ENCODE measurements around the gene NTM.
"Not testable (repeated sequence)": the region's sequence is repeated elsewhere in the genome, so short reads cannot be mapped to it uniquely, and the experiment has no call there.

Gene NTM

DNA sequence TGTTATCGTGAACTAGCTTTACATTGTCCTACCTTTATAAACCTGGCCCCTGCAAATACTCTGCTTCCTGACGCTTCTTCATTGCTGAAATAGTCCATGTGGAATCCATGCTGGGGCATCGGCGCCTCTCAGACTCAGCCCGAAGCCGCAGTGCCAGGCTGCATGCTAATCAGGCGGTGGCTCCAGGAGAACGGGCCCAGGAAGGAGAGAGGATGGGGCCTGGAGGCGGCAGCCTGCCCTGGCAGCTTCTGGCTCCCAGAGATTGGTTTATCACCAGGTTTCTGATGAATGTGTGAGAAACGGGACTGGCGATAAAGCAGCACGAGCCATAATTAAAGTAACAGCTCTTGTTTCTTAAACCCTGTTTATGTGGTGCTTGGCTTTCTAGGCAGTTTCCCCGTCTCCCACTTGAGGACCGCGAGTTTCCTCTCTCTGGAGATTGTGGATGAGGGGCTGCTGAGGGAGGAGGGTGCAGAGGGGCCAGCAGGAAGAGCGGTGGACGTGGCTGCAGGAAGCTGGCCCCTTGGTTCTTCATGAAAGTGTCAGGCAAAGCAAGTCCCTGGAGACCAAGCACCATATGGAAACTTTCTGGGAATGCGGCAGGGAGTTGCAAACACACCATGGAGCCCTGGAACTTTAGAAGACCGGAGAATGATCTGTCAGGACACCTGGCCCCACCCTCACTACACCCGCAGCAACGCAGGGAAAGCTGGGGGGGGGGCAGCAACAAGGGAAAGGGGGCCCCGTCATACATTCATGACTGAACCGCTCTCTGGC, 93.4 kb downstream of the NTM start:
- no peak for DNase-seq (ENCODE audit: low spot score)

DNA sequence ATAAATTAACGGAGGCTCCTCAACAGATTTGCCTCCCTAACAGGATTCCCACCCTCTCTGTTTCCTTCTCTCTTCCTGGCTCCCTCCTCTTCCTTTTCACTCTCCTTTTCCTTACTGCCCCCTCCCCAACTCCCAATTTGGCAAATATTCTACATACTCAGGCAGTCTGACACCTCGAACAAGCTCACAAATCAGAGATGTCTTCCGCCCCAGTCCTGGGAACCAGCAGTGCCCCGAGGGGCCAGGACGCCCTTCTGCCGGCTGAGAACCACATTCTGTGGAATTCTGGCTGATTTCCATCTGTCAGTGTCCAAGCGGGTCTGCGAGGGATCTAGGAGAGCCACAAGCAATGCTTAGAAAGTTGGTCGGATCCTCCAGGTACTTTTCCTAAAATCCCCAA, 94.0 kb downstream of the NTM start:
- DNase-seq (ENCODE audit: low spot score) = no peak

DNA sequence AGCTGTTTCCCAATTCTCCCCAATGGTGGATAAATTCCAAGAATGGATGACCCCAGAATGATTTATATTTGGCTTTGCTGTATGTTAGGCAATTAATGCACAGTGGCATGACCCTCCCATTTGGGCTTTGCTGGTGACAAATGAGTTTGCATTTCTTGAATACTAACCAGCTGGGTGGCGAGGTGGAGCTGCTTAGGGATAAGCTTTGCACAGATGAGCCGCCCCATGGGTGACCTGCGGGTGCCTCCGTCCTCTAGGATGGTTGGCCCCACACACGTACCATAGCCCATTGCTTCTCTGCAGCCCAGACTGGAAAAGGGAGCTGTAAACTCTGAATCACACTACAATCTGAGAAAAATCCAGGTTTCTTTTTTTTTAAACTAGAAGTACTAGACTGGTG, 94.6 kb downstream of the NTM start:
- no peak for DNase-seq (ENCODE audit: low spot score)

DNA sequence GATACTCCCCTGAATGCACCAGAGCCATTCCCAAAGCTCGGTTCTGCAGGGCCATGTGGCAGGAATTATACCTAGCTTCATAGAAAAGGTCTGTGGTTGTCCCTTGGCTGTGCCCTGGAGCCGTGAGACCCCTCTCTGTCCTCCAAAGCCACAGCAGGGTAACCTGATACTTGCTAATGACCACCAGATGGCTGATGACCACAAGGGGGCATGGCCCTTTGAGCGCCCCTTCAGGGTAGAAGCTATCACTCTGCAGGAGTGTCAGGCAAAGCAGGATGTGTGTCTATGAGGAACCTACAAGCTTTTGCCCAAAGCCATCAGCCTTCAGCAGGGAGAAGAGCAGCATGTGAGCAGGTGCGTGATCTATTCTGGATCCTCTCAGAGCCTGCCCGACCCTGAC, 95.3 kb downstream of the NTM start:
- DNase-seq (ENCODE audit: low spot score) = peak; percentile 84

DNA sequence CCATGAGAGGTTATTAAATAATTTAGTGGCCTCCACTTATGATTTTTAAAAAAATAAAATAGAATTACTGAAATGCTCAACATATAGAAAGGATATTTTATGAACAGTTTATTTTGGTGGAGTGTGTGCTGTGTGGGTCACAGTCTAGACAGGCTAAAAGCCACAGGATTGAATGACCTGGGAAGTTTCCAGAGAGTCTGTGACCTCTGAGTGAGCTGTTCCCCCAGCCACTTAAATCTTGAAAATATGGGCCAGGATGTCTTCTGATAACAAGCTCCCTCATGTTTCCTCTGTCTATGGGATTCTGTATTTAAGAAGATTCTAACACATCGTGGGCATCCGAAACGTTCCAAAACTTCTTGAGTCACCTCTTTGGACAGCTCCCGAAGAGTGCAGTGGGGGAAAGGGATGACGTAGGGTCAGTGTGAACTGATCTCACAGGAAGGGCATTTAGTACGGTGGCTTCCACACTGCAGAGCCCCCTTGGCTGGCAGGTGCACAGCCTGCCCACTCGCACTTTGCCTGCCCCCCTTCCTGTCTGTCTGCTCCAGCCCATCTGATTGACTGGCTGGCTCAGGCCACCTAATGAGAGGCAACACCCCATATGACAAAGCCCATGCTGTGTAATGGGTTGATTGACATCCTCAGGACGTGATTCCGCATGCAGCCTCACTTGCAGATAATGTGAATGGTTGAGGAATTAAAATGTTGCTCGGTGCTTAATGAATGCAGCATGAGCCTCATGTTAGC, 97.4 kb downstream of the NTM start:
- no peak for DNase-seq (ENCODE audit: low spot score)

DNA sequence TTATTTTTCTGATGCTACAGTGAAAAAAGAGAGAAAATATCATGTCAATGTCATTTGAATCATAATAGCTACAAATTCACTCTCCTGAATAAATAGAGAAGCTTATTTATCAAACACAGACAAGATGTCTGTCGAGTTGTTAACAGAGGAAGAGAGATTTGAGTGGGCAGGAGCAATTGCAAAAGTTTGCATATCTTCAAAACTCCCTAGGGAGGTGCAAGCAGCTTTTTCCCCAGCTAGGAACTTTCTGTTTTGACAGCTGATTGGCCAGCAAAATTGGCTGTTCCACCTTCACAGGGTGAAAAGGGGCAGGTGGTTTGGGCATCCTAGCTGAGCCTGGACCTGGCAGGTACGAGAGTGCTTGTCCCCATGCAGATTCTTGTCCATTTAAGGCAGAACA, 98.2 kb downstream of the NTM start:
- DNase-seq (ENCODE audit: low spot score) = no peak

DNA sequence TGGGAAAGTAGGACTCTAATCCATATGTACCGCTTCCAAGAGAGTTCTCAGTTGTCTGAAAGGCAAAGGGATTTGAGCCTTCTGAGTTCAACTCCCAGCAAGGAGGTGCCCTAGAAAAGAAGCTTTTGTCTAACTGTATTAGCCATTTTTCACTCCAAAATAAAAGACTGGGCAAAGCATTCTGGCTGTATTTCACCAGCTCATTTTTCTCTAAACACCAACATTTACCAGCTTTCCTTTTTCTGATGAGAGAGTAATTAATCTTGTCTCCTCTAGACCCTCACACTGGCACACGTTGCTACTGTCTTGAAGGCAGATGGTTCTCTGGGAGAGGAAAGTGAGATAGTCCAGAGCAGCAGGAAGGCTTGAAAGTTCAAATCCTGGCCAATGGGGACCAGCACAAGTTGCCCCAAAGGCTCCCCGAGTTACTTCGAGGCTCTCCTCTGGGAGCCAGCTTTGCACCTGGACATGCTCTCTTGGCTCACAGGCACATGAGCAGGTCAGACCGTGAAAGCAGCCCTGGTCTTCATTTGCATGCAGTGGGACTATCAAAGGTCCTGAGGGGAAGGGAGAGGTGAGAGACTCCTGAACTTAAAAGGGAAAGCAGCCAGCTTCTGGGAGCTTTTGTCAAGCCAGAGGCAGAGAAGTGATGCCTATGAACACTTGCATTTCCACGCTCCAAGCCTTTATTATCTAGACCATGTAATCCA, 100.0 kb downstream of the NTM start:
- DNase-seq (ENCODE audit: low spot score) = no peak

DNA sequence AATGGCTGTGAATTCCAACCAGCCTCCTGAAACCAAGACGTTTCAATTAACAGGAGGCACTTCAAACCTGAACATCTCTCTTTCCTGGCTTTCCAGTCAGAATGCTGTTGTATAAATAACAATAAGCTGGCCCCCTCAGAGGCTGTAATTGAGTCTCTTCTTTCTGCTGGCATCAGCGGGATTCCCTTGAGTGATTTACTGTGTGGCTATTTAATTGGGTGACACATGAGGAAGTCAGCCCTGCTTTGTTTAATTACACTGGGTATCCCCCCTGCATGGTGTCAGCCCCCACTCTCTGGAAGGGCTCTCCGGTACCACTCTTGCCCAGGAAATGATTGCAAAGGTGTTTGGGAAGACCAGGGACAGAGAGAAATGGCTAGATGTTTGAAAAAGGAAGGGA, 101.6 kb downstream of the NTM start:
- DNase-seq (ENCODE audit: low spot score) = no peak

DNA sequence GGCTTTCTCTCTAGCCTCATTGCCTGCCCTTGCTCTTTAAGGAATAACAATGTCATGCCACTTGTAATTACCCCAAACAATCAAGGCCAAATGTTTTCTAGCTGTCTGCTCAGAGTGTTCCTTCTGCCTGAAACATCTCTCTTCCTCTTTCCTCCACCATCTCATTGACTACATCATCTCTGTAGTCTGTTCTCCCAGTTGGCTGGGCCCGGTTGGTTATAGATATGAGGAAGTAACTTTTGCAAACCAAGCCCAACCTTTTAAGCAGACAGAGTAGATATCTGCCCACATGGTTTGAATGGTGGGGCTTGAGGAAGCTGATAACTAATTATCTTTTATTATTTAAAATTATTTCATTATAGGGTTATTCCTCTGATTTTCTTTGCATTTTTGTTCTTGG, 104.5 kb downstream of the NTM start:
- no peak for DNase-seq (ENCODE audit: low spot score)

DNA sequence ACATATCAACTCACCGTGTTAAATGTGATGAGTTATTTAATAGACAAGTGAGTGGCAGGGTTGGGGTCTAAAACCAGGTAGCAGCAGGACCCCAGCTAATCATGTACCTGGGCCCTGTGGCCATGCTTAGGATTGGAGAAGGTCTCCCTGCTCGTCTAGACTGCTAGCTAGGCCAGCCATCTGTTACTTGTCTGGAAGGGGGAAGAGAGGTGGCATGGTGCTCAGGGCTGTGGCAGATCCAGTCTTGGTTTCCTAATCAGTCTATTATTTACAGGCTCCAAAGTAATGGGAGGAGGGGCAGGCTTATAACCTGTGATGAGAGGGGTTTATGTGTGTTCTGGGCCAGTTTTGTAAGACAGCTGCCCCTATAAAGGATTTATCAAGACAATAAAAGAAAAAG, 105.9 kb downstream of the NTM start:
- no peak for DNase-seq (ENCODE audit: low spot score)

DNA sequence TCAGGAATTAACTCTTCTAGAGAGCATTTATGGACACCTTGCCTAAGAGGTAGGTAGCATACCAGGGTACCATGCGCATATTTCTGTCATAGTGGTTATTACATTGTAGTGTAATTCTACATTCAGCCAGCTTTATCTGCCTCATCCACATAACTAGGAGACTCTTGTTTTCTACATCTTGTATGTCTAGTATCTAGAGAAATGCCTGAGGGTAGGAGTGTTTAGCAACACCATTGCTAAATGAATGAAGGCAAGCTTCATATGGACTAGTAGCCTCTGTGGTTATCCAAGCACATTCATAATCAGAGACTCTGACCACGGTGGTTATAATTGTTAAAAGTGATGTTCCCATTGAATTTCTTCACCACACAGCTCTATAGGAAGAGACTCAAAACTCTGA, 107.9 kb downstream of the NTM start:
- DNase-seq (ENCODE audit: low spot score) = no peak

DNA sequence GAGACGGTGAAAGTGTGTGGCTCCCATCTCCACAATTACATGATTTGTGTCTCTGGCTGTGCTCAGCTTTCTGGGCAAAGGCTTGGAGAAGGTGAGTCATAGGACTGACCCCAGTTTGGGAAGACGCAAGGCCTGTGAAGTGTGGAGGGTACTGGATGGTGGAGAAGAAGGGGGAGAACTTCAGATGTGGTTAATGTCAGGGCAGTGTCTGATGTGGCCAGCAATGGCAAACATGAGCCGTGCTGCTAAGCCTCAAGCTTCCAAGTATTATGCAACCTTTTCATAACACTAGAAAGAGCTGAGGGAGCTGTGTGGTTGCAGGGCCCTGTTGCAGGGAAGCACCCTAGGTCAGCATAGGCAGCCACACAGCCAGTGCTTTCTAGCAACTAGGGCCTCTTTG, 110.9 kb downstream of the NTM start:
- no peak for DNase-seq (ENCODE audit: low spot score)

DNA sequence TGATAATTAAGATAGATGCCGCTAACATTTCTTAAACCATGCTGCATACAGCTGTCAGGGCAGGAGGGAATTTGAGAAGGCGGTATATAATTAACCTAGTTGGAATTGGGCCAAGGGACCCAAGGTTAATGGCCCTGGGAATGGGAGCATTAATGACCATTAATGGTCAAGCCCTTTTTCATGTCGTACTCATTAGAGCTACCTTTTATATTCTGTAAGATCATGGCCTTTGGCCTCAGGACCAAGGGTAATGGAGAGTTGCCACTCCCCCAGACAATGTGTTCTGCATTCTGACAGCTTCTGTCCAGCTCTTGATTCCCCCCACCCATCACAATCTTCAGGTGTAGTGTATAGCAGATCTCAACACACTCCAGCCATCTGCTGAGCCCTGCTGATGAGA, 111.6 kb downstream of the NTM start:
- no peak for DNase-seq (ENCODE audit: low spot score)

DNA sequence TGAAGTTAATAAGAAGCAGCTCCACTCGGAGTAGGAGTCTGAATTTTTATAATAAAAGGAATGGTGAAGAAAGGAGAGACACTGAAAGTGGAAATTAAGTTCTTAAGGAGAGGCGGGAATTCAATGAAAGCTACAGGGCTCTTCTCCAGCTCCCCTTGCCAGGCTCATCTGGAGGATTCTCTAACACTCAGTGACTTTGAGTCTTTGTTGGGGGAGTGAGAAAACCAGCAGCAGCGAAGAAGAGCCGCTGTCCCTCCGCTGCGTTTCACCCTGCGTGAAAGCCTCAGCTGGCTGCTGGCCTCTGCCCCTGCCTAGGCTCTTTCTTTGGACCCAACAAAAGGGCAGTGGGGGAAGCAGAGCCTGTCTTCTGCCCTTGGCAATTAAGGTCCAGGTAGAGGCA, 113.0 kb downstream of the NTM start:
- DNase-seq (ENCODE audit: low spot score) = no peak

DNA sequence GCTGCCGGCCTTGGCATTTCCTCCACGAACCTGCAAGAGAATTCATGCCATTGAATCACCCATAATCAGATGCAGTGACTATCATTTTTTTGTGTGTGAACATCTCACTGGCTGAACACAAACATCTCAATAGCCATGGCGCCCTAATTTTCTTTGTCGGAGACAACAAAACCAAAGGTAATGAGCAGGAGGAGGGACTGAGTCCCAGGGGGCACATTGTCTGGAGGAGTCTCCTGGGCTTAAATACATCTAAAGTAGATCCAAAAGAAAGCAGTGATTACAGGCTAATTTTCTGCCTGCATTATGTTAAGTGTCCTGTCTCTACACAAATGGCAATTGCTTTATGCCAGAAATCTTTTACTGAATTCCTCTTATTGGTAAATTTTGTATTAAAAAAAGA, 113.5 kb downstream of the NTM start:
- DNase-seq (ENCODE audit: low spot score) = no peak

DNA sequence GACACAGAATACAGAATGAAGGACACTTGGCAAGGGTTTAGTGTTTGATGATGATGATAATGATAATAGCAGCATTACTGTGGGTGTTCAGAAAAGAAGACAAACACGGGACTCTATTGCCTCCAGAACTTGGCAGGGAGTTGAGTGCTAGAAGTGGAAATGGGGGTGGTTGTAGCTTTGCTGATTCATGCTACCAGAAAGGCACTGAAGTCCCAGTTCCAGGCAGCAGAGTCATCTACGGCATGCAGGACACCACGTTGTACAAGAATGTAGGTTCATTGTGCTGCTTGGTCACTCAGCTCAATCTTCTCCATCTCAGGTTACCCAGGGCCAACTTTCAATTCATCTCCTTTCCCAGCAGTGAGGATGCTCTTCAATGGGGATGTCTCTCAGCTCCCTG, 115.7 kb downstream of the NTM start:
- DNase-seq (ENCODE audit: low spot score) = no peak

DNA sequence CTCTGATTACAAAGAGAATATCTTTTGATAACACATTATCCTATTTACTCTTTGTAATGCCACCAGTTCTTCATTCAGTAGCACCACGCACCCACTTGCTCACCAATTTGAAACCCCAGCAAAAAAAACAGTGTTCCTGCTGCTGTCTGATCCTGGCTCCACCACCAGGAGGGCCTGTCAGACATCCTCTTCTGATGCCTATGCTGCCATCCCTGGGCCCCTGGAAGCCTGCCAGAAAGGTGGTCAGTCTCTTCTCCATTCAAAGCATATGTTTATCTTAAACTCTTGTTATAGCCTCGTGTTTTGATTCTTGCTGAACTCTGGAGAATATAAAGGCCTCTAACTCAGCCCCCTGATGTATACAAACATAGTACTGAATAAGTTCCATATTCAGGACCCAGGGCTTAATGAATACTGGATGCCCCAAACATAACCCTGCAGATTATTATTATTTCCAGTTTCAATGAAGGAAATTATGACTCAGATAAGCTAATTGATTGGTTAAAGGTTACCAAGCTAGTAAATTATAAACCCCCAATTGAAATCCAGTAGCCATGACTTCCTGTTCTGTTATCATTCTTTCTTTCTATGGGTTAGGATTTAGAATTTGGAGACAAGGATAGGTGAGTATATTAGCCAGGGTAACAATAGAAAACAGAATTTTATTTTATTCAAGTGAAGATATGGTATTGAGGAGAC, 116.7 kb downstream of the NTM start:
- no peak for DNase-seq (ENCODE audit: low spot score)

DNA sequence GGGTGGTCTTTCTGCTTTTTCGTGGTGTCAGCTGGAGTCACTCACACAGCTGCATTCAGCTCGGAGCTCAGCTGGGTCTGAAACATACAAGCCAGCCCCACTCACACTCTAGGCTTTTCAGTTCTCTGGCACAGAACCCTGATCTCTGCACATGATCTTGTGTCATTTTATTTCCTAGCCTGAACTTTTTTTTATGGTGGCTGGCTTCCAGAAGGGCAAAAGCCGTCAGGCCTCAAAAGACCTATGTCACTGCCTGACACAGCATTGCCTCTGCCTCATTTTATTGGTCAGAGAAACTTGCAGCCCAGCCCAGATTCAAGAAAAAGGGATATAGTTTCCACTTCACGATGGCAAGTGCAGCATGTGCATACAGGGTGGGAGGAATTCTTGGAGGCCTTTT, 117.8 kb downstream of the NTM start:
- DNase-seq (ENCODE audit: low spot score) = no peak

DNA sequence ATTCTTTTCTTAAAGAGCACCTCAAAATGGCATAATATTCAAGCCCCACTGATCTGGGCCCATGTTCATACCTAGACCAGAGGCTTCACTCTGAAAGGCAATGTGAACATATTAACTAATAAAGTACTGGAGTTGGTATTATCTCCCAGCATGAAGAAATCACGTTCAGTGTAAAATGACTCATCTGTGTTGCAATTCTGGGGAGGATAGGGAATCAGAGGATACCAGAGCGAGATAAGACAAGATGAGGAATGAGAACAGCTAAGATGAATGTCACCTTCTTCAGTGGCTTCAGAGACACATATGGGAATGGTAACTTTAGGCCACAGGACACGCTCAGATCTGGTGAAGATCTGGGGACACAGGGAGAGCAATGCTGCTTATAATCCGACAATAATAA, 121.1 kb downstream of the NTM start:
- DNase-seq (ENCODE audit: low spot score) = no peak

DNA sequence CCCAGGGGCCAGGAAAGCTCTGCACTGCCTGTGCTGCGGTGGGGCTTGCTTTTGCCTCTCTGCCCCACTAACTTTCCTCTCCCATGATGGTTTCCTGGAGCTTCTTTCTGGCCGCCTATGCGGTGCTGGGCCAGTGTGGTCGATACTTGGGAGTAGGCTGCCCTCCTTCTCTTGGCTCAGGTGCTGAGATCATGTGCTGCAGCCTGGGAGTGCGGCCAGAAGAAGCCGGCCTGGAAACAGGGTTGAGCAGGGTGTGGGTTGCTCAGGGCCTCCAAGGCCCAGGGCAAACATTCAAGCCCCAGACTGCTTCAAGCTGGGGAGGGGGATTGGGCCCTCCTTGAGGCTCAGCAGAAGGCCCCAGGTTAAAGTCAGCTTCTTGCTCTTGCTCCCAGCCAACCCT, 125.0 kb downstream of the NTM start:
- no peak for DNase-seq (ENCODE audit: low spot score)

DNA sequence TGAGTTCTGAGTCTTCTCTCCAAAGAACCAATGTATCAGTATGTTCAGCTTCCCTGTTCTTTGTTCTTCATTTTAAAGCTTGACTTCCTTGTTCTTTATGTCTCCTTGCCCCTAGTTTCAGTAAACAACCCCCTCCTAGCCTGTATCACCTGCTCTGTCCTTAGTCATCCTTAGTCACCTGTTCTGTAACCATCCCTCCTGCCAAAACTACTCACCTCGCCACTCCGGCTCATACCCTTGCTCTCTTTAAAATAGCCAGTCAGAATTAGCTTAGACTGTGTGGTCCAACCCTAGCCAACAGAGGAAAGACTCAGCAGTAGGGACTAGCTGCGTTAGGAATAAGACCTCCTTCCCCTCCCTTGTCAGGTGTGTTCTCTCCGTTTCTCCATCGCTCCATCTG, 127.3 kb downstream of the NTM start:
- not testable (repeated sequence) for DNase-seq (ENCODE audit: low spot score)

DNA sequence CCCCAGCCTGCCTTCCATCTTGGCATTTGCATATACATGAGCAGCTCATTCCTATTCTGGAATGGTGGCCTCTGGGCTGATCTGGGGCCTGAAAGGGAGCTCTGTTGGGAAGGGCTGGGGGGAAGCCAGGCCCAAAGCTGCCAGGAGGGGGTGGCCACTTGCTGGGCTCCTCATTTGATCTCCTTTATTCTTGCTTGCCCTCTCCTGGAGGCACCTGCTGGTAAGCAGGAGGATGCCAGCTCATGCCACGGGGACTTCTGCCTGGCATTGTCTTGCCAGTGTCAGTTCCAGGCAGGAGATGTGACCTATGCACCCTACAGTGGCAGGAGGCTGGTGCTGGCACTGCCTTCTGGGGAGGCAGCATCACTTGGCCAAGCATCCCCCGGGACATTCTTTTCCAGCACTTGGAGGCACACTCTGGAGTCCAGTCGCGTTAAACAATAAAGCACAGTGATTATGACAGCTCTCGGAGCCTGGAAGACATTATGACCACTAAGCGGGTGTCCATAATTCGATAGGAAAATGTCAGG, 128.3 kb downstream of the NTM start:
- peak; percentile 39 for DNase-seq (ENCODE audit: low spot score)

All from iPS-NIHi11 (cell line).